Right forelimb (tissue), 1 donor: Measurements from ENCODE around the gene ABL1.

ENCODE experiments used
- DNase-seq: peaks from one replicate; pipeline ENCODE4 v3.0.0-alpha.2; 2018

ABL1 gene

DNA sequence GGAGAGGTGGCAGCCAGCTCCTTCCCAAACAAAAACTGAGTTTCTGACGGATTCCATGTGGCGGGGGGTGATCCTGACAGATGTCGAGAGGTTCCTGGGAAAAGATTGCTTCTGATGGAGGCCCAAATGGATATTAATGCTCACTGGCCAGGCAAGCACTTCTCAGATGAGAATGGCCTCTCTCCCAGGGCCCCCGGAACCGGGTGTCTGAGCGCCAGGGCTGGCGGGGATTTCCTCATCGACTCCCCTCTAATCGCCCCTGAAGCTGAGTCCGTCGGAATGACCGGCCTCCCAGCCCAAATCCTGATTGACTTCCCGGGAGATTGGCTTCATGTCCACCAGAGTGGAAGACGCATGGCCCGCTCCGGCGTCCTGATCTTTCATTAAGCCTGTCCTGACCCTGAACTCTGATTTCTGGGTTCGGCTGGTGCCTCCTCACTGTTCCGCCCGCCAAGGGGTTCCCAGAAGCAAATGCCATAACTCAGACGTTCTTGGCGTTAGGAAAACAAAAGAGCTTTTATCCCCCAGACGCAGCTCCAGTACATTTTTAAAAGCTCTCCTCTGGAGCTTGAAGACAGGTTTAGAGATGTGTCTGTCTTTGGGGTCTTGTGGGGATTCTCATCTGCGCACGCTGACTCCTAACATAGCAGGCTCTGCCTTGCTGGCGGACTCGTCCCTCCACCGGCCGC, 86.4 kb downstream of the ABL1 start:
- no peak for DNase-seq

DNA sequence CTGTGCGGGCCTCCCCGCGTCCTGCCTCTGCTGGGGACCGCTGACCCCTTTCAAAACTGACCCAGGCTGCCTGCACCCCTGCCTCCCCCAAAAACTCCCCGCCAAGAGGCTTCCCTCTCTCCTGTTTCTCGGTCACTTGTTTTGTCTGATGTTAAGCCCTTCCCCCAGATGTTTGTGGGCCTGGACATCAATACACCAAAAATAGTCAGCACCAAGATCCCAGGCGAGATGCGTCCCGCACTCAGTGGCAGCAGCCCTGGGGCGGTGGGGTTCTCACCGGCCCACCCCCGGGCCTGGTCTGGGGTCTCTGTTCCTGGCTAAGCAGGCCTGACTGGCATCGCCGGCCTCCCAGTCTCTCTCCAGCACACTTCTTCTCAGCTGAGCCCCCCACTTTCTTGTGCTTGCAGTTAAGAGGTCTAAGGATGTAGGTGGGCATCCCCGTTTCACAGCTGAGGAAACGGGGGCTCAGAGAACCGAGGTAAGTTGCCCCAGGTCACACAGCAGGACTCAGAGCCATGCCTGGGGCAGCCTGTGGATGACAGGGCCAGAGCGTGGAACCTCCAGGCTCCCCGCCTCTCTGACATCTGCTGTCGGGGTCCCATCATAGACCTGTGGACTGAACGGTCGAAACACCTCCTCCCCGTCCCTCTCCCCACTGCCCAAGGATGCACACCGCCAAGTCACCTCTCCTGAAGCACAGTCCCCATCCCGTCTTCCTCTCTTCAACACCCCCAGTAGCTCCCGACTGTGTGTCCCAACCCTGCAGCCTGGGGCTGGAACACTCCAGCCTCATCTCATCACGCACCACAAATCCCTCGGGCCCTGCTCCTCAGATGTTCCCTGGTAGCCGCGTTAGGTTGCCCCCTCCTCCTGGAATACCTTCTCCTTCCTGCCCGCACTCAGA, 87.2 kb downstream of the ABL1 start:
- no peak for DNase-seq

DNA sequence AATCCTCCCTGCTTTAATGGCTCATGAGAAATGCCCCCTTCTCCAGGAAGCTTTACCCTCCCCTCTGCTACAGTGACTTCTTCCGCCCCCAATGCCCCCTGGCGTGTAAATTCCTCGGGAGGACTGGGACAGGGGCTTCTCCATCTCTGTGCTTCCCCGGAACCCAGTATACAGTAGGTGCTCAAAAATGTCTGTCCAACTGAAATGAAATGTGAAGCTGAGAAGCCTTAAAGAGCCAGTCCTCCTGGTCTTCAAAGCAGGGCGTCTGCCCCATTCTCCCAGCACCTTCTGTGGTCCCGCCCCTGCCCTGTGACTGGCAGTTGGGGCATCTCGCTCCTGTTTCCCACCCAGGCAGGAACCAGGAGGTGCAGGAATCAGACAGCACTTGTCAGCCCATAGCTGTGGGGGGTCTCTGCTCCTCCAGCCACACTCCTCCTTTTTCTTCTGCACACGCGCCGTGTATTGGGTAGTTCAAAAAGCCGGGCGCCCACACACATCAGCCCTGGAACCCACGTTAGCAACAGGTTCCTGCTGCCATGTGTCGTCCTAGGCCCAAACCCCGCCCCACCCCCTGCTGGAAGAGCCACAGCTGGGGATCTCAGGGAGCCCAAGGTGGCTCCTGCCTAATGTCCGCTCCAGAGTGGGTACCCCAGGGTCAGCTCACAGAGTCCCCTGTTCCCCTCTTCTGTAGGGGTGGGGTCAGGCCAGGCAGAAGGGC, 88.0 kb downstream of the ABL1 start:
- no peak for DNase-seq

DNA sequence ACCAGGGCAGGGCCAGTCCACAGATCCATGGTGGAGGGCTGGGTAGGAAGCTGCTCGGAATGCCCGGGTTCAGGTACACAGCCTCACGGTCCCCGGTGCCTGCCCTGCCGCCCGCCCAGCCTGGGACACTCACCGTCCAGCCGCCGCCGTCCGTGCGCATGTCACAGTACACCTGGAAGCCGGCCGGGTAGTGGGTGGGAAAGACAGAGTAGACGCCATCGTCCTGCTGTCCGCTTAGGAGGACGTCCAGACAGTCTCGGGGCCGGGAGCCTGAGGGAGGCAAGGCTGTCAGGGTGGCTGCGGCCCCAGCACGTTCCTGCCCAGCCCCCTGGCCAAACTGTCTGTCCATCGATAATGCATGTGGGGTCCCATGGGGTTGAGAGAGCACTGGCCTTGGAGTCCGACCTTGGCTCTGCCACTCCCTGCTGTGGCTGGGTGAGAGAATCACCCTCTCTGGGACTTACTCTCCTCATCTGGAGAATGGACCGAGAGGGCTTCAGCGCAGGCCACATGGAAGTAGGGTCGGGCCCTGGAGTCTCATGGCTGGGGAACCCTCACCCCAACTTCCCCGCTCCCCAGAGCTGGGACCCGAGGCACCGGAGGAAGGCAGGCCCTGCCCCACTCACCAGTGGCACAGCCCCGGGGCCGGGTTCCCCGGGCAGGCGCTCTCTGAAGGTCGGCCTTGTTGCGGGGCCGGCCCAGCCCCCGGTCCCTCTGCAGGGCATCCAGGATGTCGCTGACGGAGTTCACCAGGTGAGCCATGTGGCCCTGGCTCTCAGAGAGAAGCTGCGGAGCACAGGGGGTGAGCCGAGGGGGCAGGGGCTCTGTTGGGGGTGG, 88.8 kb downstream of the ABL1 start:
- no peak for DNase-seq

DNA sequence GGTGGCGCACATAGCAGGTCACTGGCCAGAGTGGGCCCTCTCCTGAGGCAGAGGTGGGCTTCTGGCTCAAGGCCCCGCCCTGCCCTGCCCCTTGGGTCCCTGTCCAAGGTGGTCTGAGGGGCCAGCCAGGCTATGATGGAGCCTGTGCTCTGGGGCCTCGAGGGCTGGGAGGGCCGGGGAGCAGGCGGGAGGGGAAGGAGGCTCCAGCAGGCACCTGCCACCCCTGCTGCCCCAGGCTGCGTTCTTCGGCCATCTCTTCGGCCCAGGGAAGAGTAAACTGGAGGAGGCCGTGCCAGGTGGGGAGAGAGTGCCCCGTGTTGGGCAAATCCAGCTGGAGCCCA, 89.4 kb downstream of the ABL1 start:
- no peak for DNase-seq

DNA sequence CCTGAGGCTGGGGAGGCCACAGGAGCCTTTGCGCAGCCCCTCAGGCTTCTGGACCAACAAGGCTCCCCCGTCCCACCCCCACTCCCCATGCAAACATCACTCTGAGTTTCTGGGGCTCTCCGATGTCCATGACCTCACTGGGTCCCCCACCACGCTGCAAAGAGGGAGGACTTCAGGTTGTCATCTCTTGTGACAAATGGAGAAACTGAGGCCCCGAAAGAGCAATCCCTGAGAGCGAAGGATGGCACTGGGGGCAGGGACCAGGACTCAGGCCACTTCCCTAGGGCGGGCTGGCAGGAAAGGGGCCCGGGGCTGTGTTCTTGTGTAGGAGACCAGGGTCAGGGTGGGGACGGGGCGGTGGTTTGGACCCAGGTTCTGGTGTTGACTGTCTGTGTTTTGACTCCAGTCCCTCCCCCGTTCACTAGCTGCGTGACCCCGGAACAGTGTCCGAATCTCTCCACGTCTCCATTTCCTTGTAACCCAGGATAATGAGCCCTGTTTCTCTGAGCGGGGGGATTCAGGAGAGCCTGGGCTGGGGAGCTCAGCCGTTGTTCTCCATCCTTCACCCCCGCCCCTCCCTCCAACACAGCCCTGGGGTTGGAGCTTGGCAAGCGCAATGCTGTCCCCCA, 90.1 kb downstream of the ABL1 start:
- no peak for DNase-seq

DNA sequence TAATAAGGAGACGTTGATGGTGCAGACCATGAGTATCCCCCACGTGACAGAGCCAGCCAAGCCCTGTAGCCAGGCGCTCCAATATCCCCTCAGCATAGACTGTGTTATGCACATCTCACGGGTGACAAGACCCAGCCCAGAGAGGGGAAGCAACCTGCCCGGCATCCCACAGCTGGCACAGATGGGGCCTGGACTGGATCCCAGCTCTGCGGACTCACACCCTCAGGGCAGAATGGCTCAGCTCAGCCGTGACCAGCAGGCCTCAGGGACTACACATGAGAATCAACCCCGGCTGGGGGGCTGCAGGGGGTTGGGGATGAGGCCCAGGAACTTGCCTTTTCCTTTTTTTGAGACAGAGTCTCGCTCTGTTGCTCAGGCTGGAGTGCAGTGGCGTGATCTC, 92.3 kb downstream of the ABL1 start:
- DNase-seq: no peak

DNA sequence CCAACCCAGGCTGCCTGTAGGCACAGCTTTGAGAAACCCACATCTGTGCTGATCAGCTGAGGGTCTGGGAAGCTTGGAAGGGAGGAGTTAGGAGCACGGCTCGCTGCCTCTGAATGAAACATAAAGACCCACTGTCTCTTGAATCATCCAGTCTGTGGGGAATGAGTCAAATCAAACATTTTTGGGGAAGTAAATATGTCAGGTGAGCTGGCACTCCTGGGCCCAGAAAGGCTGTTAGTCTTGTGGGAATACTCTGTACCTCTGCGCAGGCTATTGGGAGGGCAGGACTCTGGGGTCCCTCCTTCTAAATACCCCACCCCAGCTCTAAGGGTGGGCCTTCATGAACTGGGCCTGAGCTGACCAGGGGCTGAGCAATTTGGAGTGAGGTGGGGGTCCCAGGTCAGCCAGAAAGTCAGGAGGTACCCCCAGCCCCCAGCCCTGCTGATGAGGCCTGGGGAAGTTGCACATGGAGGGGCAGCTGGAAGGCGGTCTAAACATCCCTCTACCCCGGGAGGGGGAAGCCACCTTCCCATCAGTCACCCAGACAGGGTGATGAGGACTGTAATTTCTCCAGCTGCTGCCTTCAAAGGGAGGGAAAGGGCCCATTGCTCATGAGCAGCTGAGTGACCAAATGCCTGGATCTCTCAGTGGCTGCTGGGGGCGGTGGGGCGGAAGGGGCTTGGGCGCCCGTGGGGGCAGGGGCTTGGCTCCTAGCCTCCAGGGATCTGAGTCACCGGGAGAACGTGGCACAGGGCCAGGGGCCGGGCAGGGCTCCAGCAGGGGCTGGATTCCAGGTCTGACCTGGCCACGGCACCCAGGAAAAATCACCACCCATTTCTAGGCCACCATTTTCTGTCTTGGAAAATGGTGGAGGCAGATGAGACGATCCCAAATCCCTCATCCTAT, 93.2 kb downstream of the ABL1 start:
- DNase-seq: no peak

DNA sequence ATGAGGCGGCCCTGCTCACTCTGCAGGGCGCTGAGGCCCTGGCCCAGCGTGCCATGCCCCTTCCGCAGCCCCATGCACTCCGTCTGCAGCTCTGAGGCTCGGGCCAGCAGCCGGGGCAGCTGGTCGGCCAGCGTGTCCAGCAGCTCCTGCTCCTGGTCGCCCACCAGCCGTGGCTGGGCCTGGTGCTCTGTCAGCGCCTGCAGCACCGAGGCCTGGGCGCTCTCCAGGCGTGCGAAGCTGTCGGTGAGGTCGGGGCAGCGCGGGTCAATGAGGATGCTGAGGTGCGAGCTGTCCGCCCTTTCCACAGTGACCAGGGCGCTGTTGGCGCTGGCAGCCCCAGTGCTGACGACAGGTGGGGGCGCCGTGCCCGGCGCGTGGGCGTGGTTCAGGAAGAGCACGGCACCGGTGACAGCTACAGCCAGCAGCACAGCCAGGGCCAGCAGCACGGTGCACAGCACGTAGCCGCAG, 94.6 kb downstream of the ABL1 start:
- no peak for DNase-seq

DNA sequence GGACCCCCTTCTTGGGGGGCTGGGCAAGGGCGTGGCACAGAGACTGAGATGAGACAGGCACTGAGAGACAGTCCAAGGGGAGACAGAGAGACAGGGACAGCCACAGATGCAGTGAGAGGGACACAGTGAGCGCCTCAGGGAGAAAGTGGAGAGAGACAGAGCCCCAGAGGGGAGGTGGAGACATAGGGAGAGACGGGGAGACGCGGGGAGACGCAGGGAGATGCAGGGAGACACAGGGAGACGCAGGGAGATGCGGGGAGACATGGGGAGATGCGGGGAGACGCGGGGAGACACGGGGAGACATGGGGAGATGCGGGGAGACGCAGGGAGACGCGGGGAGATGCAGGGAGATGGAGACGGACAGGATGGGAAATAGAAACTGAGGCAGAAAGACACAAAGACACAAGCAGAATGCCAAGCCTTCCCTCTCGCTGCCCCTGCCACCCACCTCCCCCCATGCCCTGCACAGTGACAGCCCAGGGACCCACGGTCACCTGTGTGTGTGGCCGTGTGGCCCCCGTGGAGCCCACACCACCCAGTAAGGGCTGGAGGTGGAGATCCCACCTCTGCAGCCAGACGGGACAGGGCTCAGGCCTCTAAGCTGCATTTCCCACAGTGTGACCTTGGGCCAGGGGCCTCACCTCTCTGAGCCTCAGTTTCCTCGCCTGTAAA, 95.2 kb downstream of the ABL1 start:
- DNase-seq: no peak

DNA sequence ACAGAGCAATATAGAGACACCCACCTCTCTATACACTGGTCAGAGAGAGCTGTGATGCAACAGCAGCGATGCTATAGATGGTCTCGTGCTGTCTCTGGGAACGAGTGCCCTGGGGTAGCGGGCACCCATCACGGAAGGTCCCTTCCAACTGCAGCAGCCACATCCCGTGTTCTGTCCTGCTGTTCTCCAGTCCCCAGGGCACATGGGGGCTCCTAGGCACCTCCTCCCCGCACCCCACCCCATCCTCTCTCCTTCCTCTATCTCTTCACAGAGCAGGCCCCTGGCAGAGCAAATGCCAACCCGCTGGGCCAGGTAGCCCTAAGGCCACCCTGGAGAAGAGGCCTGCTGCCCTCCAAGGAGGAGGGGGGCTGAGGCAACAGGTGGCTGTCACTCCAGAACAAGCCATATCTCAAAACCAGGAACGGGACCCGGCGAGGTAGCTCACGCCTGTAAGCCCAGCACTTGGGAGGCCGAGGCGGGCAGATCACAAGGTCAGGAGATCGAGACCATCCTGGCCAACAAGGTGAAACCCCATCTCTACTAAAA, 95.8 kb downstream of the ABL1 start:
- DNase-seq: no peak

DNA sequence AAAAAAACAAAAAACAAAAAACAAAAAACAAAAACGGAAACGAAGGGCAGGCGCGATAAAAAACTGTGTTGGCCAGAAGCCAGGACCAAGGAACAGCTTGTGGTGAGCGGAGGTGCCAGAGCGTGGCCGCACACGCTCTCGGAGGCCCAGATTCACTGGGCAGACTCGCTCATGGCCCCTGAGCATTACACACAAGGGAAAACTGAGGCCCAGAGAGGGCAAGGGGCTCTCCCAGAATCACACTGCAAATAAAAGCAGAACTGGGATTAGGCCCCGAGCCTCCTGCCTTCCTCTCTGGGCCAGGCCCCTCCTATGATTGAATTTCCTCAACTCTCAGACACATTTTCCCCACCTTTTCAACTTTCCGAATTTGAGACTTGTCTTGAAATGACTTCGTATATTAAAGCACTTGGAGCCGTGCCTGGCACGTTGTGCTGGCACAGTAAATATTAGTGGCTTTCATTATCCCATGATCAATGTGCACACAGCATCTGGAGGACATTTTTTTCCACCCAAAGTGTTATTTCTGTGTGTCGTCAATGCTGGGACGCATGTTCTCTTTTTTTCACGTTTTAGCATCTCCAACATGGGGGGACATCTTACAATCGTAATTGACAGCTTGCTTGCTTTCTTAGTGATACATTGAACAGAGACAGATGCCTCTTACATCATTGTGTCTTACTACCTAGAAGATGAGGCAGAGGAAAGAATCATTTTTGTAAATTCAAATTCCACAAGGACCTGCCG, 96.6 kb downstream of the ABL1 start:
- no peak for DNase-seq

DNA sequence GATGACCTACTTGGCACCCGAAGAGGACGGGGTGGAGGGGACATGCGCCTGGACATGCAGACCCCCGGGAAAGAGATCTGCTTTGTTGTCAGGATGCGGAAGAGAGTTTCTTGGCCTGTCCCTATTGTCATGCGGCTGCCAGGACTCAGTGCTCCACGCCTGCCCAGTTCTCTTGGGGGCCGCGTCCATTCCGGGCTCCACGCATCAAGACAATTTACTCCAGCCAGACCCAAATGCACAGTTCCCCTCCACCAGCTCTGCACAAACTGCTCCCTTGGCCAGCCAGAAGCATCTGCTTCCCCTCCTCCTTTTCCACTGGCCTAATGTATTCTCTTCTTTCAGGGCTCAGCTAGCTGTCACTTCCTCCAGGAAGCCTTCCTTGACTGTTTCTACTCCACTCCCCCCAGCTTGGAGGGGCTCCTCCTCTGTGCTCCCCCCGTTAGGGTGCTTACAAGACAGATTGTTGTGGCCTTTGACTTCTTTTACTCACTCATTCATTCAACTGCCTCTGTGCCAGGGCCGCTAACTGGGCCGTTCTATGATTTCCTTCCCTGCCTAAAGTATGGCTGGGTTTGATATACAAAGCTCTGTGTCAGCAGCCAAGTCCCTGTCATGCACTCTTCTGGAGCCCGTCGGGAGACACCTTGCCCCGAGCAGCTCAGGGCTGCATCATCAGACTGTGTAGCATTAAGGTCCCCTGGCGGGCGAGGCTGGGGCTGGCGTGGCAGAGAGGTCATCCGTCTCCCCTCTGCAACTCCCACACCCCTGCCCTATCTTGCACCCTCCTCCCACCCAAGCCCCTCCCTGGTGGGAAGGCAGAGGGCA, 97.4 kb downstream of the ABL1 start:
- DNase-seq: no peak

DNA sequence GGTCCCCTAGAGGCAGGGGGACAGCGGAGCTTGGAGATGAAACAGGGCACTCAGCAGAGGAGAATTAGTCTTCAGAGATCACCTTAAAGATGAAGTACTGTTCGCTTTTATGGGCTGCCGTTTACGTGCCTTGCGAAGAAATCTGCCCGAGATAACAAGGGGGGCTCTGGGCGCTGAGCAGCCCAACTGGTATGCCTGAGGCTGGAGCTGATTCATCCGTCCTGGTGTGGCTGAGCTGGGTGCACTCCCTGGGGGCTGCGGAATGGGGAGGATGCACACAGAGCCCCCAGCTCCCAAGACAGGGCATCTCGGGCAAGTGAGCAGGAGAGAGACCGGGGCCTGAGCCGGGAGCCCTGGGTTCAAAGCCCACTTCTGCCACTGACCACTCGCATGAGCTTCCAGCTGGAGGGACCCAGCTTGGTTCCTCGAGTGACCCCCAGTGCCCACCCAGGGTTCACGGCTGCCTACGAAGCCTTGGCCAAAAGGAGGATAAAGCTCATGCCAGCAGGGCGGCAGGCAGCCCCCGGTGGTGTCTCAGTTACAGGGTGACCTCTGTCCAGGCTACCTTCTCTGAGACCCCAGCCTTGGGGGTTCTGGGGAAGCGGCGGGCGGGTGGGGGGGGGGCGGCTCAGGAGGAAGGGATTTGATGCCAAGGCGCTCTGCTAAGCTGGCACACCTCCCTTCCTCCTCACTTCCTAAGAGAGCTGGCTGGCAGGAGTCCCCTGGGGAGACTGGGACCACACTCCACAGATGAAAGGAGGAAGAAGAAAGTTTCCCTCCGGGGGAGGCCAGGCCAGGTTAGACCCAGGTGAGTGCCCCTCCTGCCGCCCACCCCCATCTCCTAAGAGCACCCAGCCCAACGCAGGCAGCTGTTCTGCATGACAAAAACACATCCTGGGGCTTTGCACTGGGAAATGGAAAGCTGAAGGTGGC, 98.3 kb downstream of the ABL1 start:
- no peak for DNase-seq

DNA sequence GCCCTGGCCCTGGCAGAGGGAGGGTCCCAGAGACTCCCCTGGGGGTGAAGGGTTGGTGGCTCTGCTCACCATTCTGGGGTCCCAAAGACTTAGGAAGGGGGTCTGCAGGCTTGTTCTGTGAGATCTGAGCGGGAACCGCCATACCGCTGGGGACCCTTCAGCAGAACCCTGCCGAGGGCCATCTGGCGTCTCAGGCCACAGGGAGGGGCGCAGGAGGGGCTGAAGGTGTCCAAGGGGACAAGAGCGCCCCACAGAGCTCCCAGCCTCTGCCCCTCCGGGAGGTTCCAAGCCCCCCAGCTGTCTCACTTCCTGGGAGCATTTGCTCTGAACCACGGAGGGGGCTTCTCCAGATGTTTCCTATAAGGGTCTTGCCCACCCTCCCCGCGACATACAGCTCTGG, 99.2 kb downstream of the ABL1 start:
- DNase-seq: no peak

DNA sequence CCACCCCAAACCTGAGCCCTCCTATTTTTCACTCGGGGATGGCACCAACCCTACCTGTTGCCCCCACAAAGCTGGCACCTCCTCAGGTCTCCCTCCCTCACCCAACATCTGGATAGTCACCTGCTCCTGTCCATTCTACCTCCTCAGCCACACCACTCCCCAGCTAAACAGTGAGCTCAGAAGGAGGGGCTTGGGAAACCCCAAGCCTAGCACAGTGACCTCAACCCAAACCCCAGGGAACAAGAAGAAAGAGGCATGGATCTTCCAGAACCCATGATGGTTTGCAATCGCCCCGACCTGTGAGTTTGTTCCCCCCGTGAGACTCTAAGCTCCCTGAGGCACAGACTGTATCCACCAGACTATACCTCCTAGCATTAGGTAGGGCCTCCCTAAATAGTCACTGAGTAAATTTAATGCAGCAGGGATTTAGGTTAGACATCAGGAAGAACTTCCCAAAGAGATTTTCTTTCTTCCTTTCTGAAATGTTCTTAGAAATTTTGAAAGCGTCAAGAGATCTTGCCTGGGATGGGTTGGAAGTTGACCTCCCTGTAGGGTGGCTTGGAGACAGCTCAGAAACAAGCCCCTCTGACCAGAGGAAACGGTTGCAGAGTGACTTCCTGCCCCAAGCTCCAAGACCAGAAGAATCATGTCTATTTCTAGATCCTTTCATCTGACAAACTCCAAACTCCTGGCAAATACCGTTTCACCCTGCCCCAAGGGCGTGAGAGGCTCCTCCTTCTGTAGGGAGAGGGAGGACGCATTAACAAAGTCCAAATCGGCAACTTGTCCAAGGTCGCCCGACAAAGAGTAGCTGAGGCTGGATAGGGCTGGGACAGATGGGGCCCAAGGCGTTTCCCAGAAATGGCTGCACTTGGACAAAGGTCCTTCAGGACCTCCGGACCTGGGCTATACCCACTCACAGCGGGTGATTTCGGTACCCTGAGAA, 99.9 kb downstream of the ABL1 start:
- DNase-seq: no peak
